Endothelial cell (in vitro differentiated cells): Measurements from ENCODE around the gene TTK. TPM values are rescaled to one million over a fixed set of nuclear protein-coding genes. Genes with fewer than 3 reads are reported as not detected.

ENCODE experiments used
- DNase-seq: peaks from one replicate; pipeline ENCODE4 v3.0.0; 2021; ENCODE audit warnings: low spot score
- H3K27ac Mint-ChIP-seq: one replicate; pipeline ENCODE4 v1.8.0; 2021; ENCODE audit warnings: mixed read lengths, inconsistent platforms; ENCODE audit not compliant: unreplicated experiment
- H3K27me3 Mint-ChIP-seq: one replicate; pipeline ENCODE4 v1.8.0; 2021; ENCODE audit warnings: mild to moderate bottlenecking, moderate library complexity, mixed read lengths, inconsistent platforms; ENCODE audit not compliant: unreplicated experiment
- H3K36me3 Mint-ChIP-seq: one replicate; pipeline ENCODE4 v1.8.0; 2021; ENCODE audit warnings: mild to moderate bottlenecking, low read depth, mixed read lengths, inconsistent platforms; ENCODE audit not compliant: unreplicated experiment
- H3K4me1 Mint-ChIP-seq: one replicate; pipeline ENCODE4 v1.8.0; 2021; ENCODE audit warnings: mild to moderate bottlenecking, mixed read lengths, inconsistent platforms; ENCODE audit not compliant: unreplicated experiment
- H3K4me3 Mint-ChIP-seq: one replicate; pipeline ENCODE4 v1.8.0; 2021; ENCODE audit warnings: mild to moderate bottlenecking, mixed read lengths, inconsistent platforms; ENCODE audit not compliant: unreplicated experiment
- H3K9me3 Mint-ChIP-seq: one replicate; pipeline ENCODE4 v1.8.0; 2021; ENCODE audit warnings: mixed read lengths, inconsistent platforms; ENCODE audit not compliant: unreplicated experiment
- CTCF ChIP-seq: fragments of 200-600 bp; sonication (generic); IDR thresholded peaks from one replicate; pipeline ENCODE4 v1.5.0; 2021; ENCODE audit warnings: antibody characterized with exemption; ENCODE audit not compliant: unreplicated experiment
- total RNA-seq: library from RNA; stranded (reverse); fragmentation: NEBNext Ultra II Directional; extraction: Animal tissue kit (Norgen Biotek cat#: 25700); gene quantifications from one replicate; pipeline ENCODE4 v1.2.1, GENCODE V29; 2021; ENCODE audit not compliant: unreplicated experiment

The TTK gene
- total RNA-seq, 1 donor from 2014 or later: 6.6 TPM

- TF ChIP-seq CTCF: no peak
- H3K4me1 Mint-ChIP-seq: no peaks in the 10 kb centered on the region
- H3K27ac Mint-ChIP-seq: no peak overlapping the region
- no peaks in the 10 kb centered on the region for H3K9me3 Mint-ChIP-seq
- H3K36me3 Mint-ChIP-seq: no peaks in the 10 kb centered on the region
- no peak for DNase-seq
- peaks cover 3% of the 10 kb centered on the region for H3K27me3 Mint-ChIP-seq
- no peak overlapping the region for H3K4me3 Mint-ChIP-seq
These were observed 33.3 kb upstream of the TTK start for GRCh38 chr6:79971193-79971592.

- Mint-ChIP-seq H3K4me1 (no peaks in the 10 kb centered on the region), H3K27me3 (no peaks in the 10 kb centered on the region), H3K27ac (no peak overlapping the region), H3K36me3 (no peaks in the 10 kb centered on the region), H3K9me3 (no peaks in the 10 kb centered on the region), H3K4me3 (no peak overlapping the region)
- no peak for DNase-seq
- no peak for TF ChIP-seq CTCF
These were observed 22.8 kb upstream of the TTK start for GRCh38 chr6:79981652-79982051.

- no peaks in the 10 kb centered on the region for H3K27me3 Mint-ChIP-seq
- no peaks in the 10 kb centered on the region for H3K4me1 Mint-ChIP-seq
- H3K27ac Mint-ChIP-seq: no peak overlapping the region
- no peak for TF ChIP-seq CTCF
- H3K36me3 Mint-ChIP-seq: no peaks in the 10 kb centered on the region
- H3K9me3 Mint-ChIP-seq: no peaks in the 10 kb centered on the region
- no peak overlapping the region for H3K4me3 Mint-ChIP-seq
- no peak for DNase-seq
These were observed 20.2 kb upstream of the TTK start for GRCh38 chr6:79984261-79984660.

GRCh38 chr6:79985128-79985527 lies 19.3 kb upstream of the TTK start:
- H3K36me3 Mint-ChIP-seq: no peaks in the 10 kb centered on the region
- H3K27ac Mint-ChIP-seq: no peak overlapping the region
- no peak for TF ChIP-seq CTCF
- no peak for DNase-seq
- H3K27me3 Mint-ChIP-seq: no peaks in the 10 kb centered on the region
- H3K9me3 Mint-ChIP-seq: no peaks in the 10 kb centered on the region
- no peaks in the 10 kb centered on the region for H3K4me1 Mint-ChIP-seq
- no peak overlapping the region for H3K4me3 Mint-ChIP-seq

GRCh38 chr6:79989641-79990040 lies 14.8 kb upstream of the TTK start:
- Mint-ChIP-seq H3K27ac (no peak overlapping the region), H3K27me3 (peaks cover under 1% of the 10 kb centered on the region), H3K4me1 (no peaks in the 10 kb centered on the region), H3K36me3 (no peaks in the 10 kb centered on the region), H3K4me3 (no peak overlapping the region), H3K9me3 (no peaks in the 10 kb centered on the region)
- no peak for TF ChIP-seq CTCF
- DNase-seq: no peak
